SU-DHL-6 (cell line): ENCODE measurements around the gene ROCK2.

ENCODE experiments used
- H2AFZ ChIP-seq: fragments of 200-600 bp; sonication (generic); 2 replicates; pipeline ENCODE4 v1.6.1; 2014; ENCODE audit warnings: low read depth, mild to moderate bottlenecking, moderate library complexity, mixed read lengths, antibody characterized with exemption, low read length; ENCODE audit not compliant: severe bottlenecking
- H3F3A ChIP-seq: fragments of 200-600 bp; shearing (Covaris generic); 2 replicates; pipeline ENCODE4 v1.6.0; 2016; ENCODE audit warnings: antibody characterized with exemption, mild to moderate bottlenecking; ENCODE audit not compliant: insufficient read depth
- H3K27ac ChIP-seq: fragments of 200-600 bp; sonication (generic); 2 replicates; pipeline ENCODE4 v1.5.1; 2016; ENCODE audit warnings: low read depth, mild to moderate bottlenecking, low read length, moderate library complexity, mixed read lengths
- H3K27me3 ChIP-seq: fragments of 200-600 bp; sonication (generic), shearing (Covaris generic); 2 replicates; pipeline ENCODE4 v1.6.0; 2014; ENCODE audit warnings: mild to moderate bottlenecking, low read length
- H3K36me3 ChIP-seq: fragments of 200-600 bp; sonication (generic); 2 replicates; pipeline ENCODE4 v1.6.1; 2014; ENCODE audit warnings: mild to moderate bottlenecking, low read length, mixed read lengths
- H3K4me2 ChIP-seq: fragments of 300-600, 200-600 bp; shearing (Covaris generic), sonication (generic); 2 replicates; pipeline ENCODE4 v1.6.0; 2014; ENCODE audit warnings: low read length, low read depth, mild to moderate bottlenecking; ENCODE audit not compliant: poor library complexity, severe bottlenecking
- H3K4me3 ChIP-seq: fragments of 200-600 bp; sonication (generic); 2 replicates; pipeline ENCODE4 v1.5.1; 2014; ENCODE audit warnings: antibody characterized with exemption, low read length, mild to moderate bottlenecking, mixed read lengths; ENCODE audit not compliant: insufficient read depth, poor library complexity, severe bottlenecking
- H3K79me2 ChIP-seq: fragments of 200-600 bp; sonication (generic); 2 replicates; pipeline ENCODE4 v1.6.1; 2014; ENCODE audit warnings: mild to moderate bottlenecking, low read length, moderate library complexity; ENCODE audit not compliant: insufficient read depth
- H3K9ac ChIP-seq: fragments of 200-600 bp; sonication (generic); 2 replicates; pipeline ENCODE4 v1.7.0; 2014; ENCODE audit warnings: mild to moderate bottlenecking, low read length
- H3K9me2 ChIP-seq: fragments of 200-600 bp; sonication (generic); replicated peaks from 2 replicates; pipeline ENCODE4 v1.6.1; 2014; ENCODE audit warnings: low read length; ENCODE audit not compliant: insufficient read depth
- H3K9me3 ChIP-seq: fragments of 200-600 bp; sonication (generic); 2 replicates; pipeline ENCODE4 v1.6.1; 2014; ENCODE audit warnings: low read length, mixed read lengths; ENCODE audit not compliant: insufficient read depth
- H4K20me1 ChIP-seq: fragments of 200-600 bp; sonication (generic); 2 replicates; pipeline ENCODE4 v1.6.1; 2014; ENCODE audit warnings: low read depth, mild to moderate bottlenecking, antibody characterized with exemption, low read length, moderate library complexity, mixed read lengths
- EZH2phosphoT487 ChIP-seq: fragments of 200-600 bp; sonication (generic), shearing (Covaris generic); conservative IDR thresholded peaks from 2 replicates; pipeline ENCODE4 v1.6.1; 2018; ENCODE audit warnings: mild to moderate bottlenecking, antibody characterized with exemption, low read length, moderate library complexity, mixed read lengths
- TF ChIP-seq, protein P1 (sequence below): fragments of 200-600 bp; sonication (generic); IDR thresholded peaks from one replicate; pipeline ENCODE4 v1.5.1; 2017; ENCODE audit warnings: antibody characterized with exemption, mild to moderate bottlenecking, low read length, moderate library complexity; ENCODE audit not compliant: insufficient read depth, poor library complexity, severe bottlenecking

ROCK2 gene

DNA sequence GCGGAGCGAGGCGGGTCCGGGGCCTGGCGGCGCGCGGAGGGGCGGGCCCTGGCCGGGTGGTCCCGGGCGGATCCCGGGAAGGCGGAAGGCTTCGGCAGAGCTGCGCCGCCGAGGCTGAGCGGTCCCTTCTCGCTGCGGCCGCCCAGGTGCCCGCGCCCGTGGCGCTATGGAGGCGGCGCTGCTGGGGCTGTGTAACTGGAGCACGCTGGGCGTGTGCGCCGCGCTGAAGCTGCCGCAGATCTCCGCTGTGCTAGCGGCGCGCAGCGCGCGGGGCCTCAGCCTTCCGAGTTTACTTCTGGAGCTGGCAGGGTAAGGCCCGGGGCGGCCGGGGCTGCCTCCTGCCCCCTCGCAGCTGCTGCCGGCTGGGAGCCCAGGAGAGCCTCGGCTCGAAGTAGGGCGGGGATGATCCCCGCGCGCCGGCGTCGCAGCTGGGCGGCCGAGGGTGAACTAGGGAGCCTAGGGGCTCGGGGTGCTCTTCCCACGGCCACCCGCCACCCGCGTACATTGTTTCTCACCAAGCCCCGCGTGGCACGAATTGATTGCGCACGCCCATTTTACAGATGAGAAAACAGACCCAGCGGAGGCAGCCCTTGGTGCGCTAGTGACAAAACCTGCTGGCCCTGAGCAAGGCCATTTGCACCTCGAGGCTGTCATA, 188.9 kb downstream of the ROCK2 start, which contains the start of gene SLC66A3:
Gene SLC66A3, plus strand, starts transcription at position 87 of the 655 bp plus-strand sequence. Its CDS starts 80 bp downstream, at position 167.
- Histone ChIP-seq H4K20me1 (no peaks in the 10 kb centered on the region), H3K9ac (peak within 1 kb of the TSS; percentile 71), H3K4me3 (peak within 1 kb of the TSS; percentile 65), H3K79me2 (no peaks in the 10 kb centered on the region), H3K9me3 (no peaks in the 10 kb centered on the region), H3K27ac (0 out of 2 replicates have a peak within 1 kb of the TSS, but pooled peaks have one; percentile 24), H3K27me3 (no peaks in the 10 kb centered on the region), H2AFZ (peak within 1 kb of the TSS; percentile 95), H3F3A (no peaks in the 10 kb centered on the region), H3K36me3 (no peaks in the 10 kb centered on the region), H3K4me2 (peak within 1 kb of the TSS; percentile 90), H3K9me2 (no peaks in the 10 kb centered on the region)
- TF ChIP-seq EZH2phosphoT487: no peak
- TF ChIP-seq, protein P1, sequence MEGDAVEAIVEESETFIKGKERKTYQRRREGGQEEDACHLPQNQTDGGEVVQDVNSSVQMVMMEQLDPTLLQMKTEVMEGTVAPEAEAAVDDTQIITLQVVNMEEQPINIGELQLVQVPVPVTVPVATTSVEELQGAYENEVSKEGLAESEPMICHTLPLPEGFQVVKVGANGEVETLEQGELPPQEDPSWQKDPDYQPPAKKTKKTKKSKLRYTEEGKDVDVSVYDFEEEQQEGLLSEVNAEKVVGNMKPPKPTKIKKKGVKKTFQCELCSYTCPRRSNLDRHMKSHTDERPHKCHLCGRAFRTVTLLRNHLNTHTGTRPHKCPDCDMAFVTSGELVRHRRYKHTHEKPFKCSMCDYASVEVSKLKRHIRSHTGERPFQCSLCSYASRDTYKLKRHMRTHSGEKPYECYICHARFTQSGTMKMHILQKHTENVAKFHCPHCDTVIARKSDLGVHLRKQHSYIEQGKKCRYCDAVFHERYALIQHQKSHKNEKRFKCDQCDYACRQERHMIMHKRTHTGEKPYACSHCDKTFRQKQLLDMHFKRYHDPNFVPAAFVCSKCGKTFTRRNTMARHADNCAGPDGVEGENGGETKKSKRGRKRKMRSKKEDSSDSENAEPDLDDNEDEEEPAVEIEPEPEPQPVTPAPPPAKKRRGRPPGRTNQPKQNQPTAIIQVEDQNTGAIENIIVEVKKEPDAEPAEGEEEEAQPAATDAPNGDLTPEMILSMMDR: no peak

DNA sequence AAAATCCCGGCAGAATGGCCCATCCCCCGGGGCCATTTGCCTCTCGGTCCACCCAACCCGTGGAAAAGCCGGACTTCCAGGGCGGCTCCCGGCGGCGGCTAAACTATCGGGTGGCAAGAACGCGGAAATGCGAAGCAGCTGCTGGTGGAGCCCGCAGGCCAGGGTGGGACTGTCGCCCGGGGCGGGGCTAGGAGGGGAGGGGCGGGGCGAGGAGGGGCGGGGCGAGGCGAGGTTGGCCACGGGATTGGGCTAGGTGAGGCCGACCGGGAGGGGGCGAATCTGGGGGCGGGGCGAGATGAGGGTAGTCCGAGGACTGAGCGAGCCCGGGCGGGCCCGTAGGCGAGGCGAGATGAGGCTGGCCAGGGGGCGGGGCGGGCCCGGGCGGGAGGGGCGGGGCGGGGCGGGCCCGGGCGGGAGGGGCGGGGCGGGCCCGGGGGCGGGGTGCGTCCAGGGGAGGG, 189.5 kb downstream of the ROCK2 start:
- H3K4me3 ChIP-seq: peak overlapping the region; percentile 65
- TF ChIP-seq, protein P1: no peak
- TF ChIP-seq EZH2phosphoT487: no peak
- H2AFZ ChIP-seq: peak overlapping the region; percentile 95
- H3K36me3 ChIP-seq: no peaks in the 10 kb centered on the region
- peak overlapping the region; percentile 71 for H3K9ac ChIP-seq
- no peaks in the 10 kb centered on the region for H3K79me2 ChIP-seq
- no peak overlapping the region for H3K27ac ChIP-seq
- no peaks in the 10 kb centered on the region for H4K20me1 ChIP-seq
- H3K4me2 ChIP-seq: peak overlapping the region; percentile 90
- H3F3A ChIP-seq: no peaks in the 10 kb centered on the region
- no peaks in the 10 kb centered on the region for H3K27me3 ChIP-seq
- H3K9me3 ChIP-seq: no peaks in the 10 kb centered on the region
- H3K9me2 ChIP-seq: no peaks in the 10 kb centered on the region

DNA sequence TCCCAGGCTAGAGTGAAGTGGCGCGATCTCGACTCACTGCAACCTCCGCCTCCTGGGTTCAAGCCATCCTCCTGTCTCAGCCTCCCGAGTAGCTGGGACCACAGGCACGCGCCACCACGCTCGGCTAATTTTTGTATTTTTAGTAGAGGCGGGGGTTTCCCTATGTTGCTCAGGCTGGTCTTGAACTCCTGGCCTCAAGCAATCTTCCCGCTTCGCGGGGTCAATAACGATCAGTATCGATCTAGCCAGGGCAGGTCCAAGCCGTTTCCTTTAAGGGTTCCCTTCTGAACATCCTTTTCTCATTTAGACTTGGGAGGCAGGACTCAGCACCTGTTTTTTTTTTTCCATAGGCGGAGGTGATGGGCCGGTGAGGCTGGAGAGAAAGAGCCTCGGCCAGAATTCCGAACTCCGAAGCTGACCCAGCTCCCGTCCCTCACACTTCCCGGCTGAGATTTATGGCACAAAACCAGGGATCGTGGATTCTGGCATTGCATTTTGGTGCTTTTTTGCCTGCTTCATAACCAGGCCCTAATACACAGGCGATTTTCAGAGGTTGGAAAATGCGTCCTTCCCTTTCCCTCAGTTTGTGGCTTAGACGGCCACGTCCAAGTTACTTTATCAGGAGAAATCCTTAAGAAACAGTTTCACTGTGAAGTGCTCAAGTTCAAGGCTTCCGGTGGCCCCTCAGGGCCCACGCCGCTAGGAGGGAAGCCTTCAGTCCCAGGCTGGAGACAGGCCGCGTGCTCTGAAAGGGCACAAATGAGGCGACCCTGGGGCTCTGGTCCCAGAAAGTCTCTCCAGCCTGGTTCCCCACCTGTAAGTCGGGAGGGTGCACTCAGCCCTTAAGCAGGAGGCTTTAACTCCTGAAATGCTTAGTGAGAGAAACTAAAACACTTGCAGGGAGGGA, 190.2 kb downstream of the ROCK2 start:
- peak overlapping the region; percentile 95 for H2AFZ ChIP-seq
- no peaks in the 10 kb centered on the region for H3K36me3 ChIP-seq
- peak overlapping the region; percentile 90 for H3K4me2 ChIP-seq
- H3K9me3 ChIP-seq: no peaks in the 10 kb centered on the region
- H3K9ac ChIP-seq: peak overlapping the region; percentile 71
- H3F3A ChIP-seq: no peaks in the 10 kb centered on the region
- no peaks in the 10 kb centered on the region for H4K20me1 ChIP-seq
- peak overlapping the region; percentile 65 for H3K4me3 ChIP-seq
- no peaks in the 10 kb centered on the region for H3K79me2 ChIP-seq
- TF ChIP-seq, protein P1: no peak
- TF ChIP-seq EZH2phosphoT487: no peak
- H3K27me3 ChIP-seq: no peaks in the 10 kb centered on the region
- no peak overlapping the region for H3K27ac ChIP-seq
- no peaks in the 10 kb centered on the region for H3K9me2 ChIP-seq
